Measurements from ENCODE around the gene SLC2A9. TPM values are rescaled to one million over a fixed set of nuclear protein-coding genes. Genes with fewer than 3 reads are reported as not detected.
A peak's percentile ranks its signal among the peaks of the same experiment; 100 is the strongest.

The SLC2A9 gene
- total and polyA plus RNA-seq, 2 of the 13 experiments (the other 11 are each of a cell fraction or from before 2014, with no cell fraction given), result 36.2 to 42.3 TPM

GRCh38 chr4:10063544-10064300 is 42.4 kb upstream of the SLC2A9 start (continued):
- no peak for TF ChIP-seq ZNF407 (CRISPR knock-in tag; IDR thresholded peaks at IDR 0.05; ENCODE audit: not compliant biosample characterization)
- TF ChIP-seq ZFAT (CRISPR knock-in tag; conservative IDR thresholded peaks at IDR 0.05), result no peak
- TF ChIP-seq KIAA2018 (CRISPR knock-in tag; IDR thresholded peaks at IDR 0.05; ENCODE audit: borderline replicate concordance), result no peak
- no peak for TF ChIP-seq HHEX (CRISPR knock-in tag; IDR thresholded peaks at IDR 0.05)
- no peak for TF ChIP-seq ZNF563 (CRISPR knock-in tag; IDR thresholded peaks at IDR 0.05)
- 0 out of 2 replicates have a peak, but pooled peaks have one; percentile 24 for TF ChIP-seq KAT8 (CRISPR knock-in tag; IDR thresholded peaks at IDR 0.05)
- TF ChIP-seq NFE2L2 (IDR thresholded peaks at IDR 0.05; ENCODE audit: low read length), result no peak
- TF ChIP-seq SNAPC5 (CRISPR knock-in tag; IDR thresholded peaks at IDR 0.05; ENCODE audit: borderline replicate concordance), result no peak
- TF ChIP-seq NFYB (CRISPR knock-in tag; IDR thresholded peaks at IDR 0.05), result no peak
- TF ChIP-seq ELF4 (CRISPR knock-in tag; IDR thresholded peaks at IDR 0.05; ENCODE audit: borderline replicate concordance), result no peak
- TF ChIP-seq MAX (IDR thresholded peaks at IDR 0.05), result peak; percentile 26; the same call in 1 of the 2 replicates
- no peak for TF ChIP-seq ZNF205 (CRISPR knock-in tag; IDR thresholded peaks at IDR 0.05)
- TF ChIP-seq ZNF329 (CRISPR knock-in tag; IDR thresholded peaks at IDR 0.05; ENCODE audit: low read depth), result no peak

All from HepG2 (cell line).